Keratinocyte (primary cell): ENCODE measurements around the gene QRICH2. TPM values are rescaled to one million over a fixed set of nuclear protein-coding genes. Genes with fewer than 3 reads are reported as not detected.

Experiments
- DNase-seq: peaks from one replicate; pipeline ENCODE4 v3.0.0-alpha.2; 2011; ENCODE audit warnings: low read depth, missing footprints, low spot score
- FAIRE-seq: peaks from 2 replicates; lab custom pipeline; 2011; peaks lifted over from hg19 to GRCh38; lab: Jason Lieb, UNC
- H2AFZ ChIP-seq: 2 replicates; pipeline ENCODE4 v1.6.0; 2012; ENCODE audit warnings: low read length, control low read depth, inconsistent platforms; ENCODE audit not compliant: control insufficient read depth
- H3K27ac ChIP-seq: 2 replicates; pipeline ENCODE4 v1.5.1; 2011; ENCODE audit warnings: low read length; ENCODE audit not compliant: control insufficient read depth, insufficient read depth
- H3K27me3 ChIP-seq: 3 replicates; pipeline ENCODE4 v1.6.0; 2011; ENCODE audit warnings: low read length; ENCODE audit not compliant: control insufficient read depth, insufficient read depth; ENCODE audit errors: extremely low read depth
- H3K36me3 ChIP-seq, 2 experiments: 2 replicates in 1 of 2; 3 replicates in 1 of 2; pipeline ENCODE4 v1.5.1; 2011; ENCODE audit warnings: low read length in 2 of 2, mild to moderate bottlenecking in 1 of 2; ENCODE audit not compliant: control insufficient read depth in 2 of 2, insufficient read depth in 2 of 2; ENCODE audit errors: extremely low read depth in 1 of 2
- H3K4me1 ChIP-seq: 3 replicates; pipeline ENCODE4 v1.5.1; 2011; ENCODE audit warnings: low read length; ENCODE audit not compliant: control insufficient read depth, insufficient read depth; ENCODE audit errors: extremely low read depth
- H3K4me2 ChIP-seq: 3 replicates; pipeline ENCODE4 v1.6.0; 2011; ENCODE audit warnings: low read depth, low read length; ENCODE audit not compliant: control insufficient read depth, insufficient read depth; ENCODE audit errors: extremely low read depth
- H3K4me3 ChIP-seq, 3 experiments: fragments of 200-600 bp in 1 of 3; sonication (generic) in 1 of 3; 2 replicates in 2 of 3; 3 replicates in 1 of 3; pipeline ENCODE4 v1.5.1; 2011 to 2016; ENCODE audit warnings: low read length in 3 of 3, mild to moderate bottlenecking in 3 of 3, control low read depth in 2 of 3, inconsistent platforms in 1 of 3, low read depth in 1 of 3, mixed read lengths in 1 of 3, mixed run types in 1 of 3, moderate library complexity in 1 of 3; ENCODE audit not compliant: control insufficient read depth in 2 of 3, insufficient read depth in 2 of 3; ENCODE audit errors: extremely low read depth in 1 of 3
- H3K79me2 ChIP-seq: 2 replicates; pipeline ENCODE4 v1.6.0; 2012; ENCODE audit warnings: low read length; ENCODE audit not compliant: control insufficient read depth, insufficient read depth
- H3K9ac ChIP-seq: 3 replicates; pipeline ENCODE4 v1.6.0; 2011; ENCODE audit warnings: low read length; ENCODE audit not compliant: control insufficient read depth, insufficient read depth; ENCODE audit errors: extremely low read depth
- H3K9me1 ChIP-seq: 3 replicates; pipeline ENCODE4 v1.6.0; 2011; ENCODE audit warnings: low read length; ENCODE audit not compliant: control insufficient read depth, insufficient read depth; ENCODE audit errors: extremely low read depth
- H3K9me3 ChIP-seq: 2 replicates; pipeline ENCODE4 v1.5.1; 2012; ENCODE audit warnings: low read depth, low read length; ENCODE audit not compliant: control insufficient read depth
- H4K20me1 ChIP-seq: 3 replicates; pipeline ENCODE4 v1.6.0; 2011; ENCODE audit warnings: low read length; ENCODE audit not compliant: control insufficient read depth, insufficient read depth; ENCODE audit errors: extremely low read depth
- CTCF ChIP-seq, 3 experiments: IDR thresholded peaks in 1 of 3; conservative IDR thresholded peaks in 1 of 3; optimal IDR thresholded peaks in 1 of 3; 2 replicates in 2 of 3; 3 replicates in 1 of 3; pipeline versions ENCODE3 to v1.5.1; 2011; ENCODE audit warnings: low read length in 3 of 3, mild to moderate bottlenecking in 3 of 3, moderate library complexity in 2 of 3, control low read depth in 1 of 3, inconsistent platforms in 1 of 3; ENCODE audit not compliant: insufficient read depth in 2 of 3; ENCODE audit errors: extremely low read depth in 1 of 3
- EZH2 ChIP-seq: IDR thresholded peaks from one replicate; pipeline ENCODE4 v1.6.1; 2012; ENCODE audit warnings: inconsistent platforms, mild to moderate bottlenecking, low read length, moderate library complexity
- dilution Hi-C: fragments of 300-500 bp; cut with MboI; formaldehyde crosslinking; loops from one replicate; pipeline ENCODE4 v1.7.0; 2020; ENCODE audit warnings: low sequenced_read_pairs; ENCODE audit not compliant: extremely low pct_ligation_motif_present
- polyA plus RNA-seq, 5 experiments: library from polyadenylated mRNA; depleted of rRNA in 3 of 5; stranded (reverse) in 3 of 5; stranded (forward) in 1 of 5; unstranded in 1 of 5; fragments of >200 nt; gene quantifications; 1 replicate in 1 of 5; 2 replicates in 3 of 5; 3 replicates in 1 of 5; pipeline versions ENCODE4 v1.2.1 to v1.2.3, GENCODE V29; 2011 to 2012; ENCODE audit warnings: missing spikeins in 2 of 5, low read depth in 1 of 5, low replicate concordance in 1 of 5

The QRICH2 gene
- polyA plus RNA-seq, 1 donor (not counting 4 experiments of a cell fraction or from before 2014, with no cell fraction given) = 1.6 TPM

- no peaks in the 10 kb centered on the region for H3K36me3 ChIP-seq
- H3K79me2 ChIP-seq = no peaks in the 10 kb centered on the region
- H3K4me3 ChIP-seq = no peak overlapping the region
- H3K9me1 ChIP-seq = no peaks in the 10 kb centered on the region
- no peak overlapping the region for H3K4me2 ChIP-seq
- FAIRE-seq = no peak
- dilution Hi-C loops = no loop called here
- no peaks in the 10 kb centered on the region for H3K27me3 ChIP-seq
- H3K27ac ChIP-seq = no peak overlapping the region
- H3K9me3 ChIP-seq = no peaks in the 10 kb centered on the region
- peaks cover 12% of the 10 kb centered on the region for H3K4me1 ChIP-seq
- DNase-seq = no peak
- TF ChIP-seq CTCF (optimal IDR thresholded peaks at IDR 0.05 in 1 of 3, IDR thresholded peaks at IDR 0.05 in 1 of 3, conservative IDR thresholded peaks at IDR 0.05 in 1 of 3; ENCODE audit: extremely low read depth in 1 of 3, insufficient read depth in 2 of 3, low read length in 3 of 3) = no peak
- no peak for TF ChIP-seq EZH2
- H2AFZ ChIP-seq = no peak overlapping the region
- no peak overlapping the region for H3K9ac ChIP-seq
- H4K20me1 ChIP-seq = no peaks in the 10 kb centered on the region
Observed at GRCh38 chr17:76255801-76256429, 52.2 kb downstream of the QRICH2 start.

- no peaks in the 10 kb centered on the region for H3K36me3 ChIP-seq
- no peak for DNase-seq
- H3K4me2 ChIP-seq = no peak overlapping the region
- H2AFZ ChIP-seq = no peak overlapping the region
- no peaks in the 10 kb centered on the region for H3K9me3 ChIP-seq
- TF ChIP-seq CTCF (optimal IDR thresholded peaks at IDR 0.05 in 1 of 3, IDR thresholded peaks at IDR 0.05 in 1 of 3, conservative IDR thresholded peaks at IDR 0.05 in 1 of 3; ENCODE audit: extremely low read depth in 1 of 3, insufficient read depth in 2 of 3, low read length in 3 of 3) (no peak), EZH2 (no peak)
- H4K20me1 ChIP-seq = no peaks in the 10 kb centered on the region
- no peaks in the 10 kb centered on the region for H3K79me2 ChIP-seq
- H3K9ac ChIP-seq = no peak overlapping the region
- H3K27me3 ChIP-seq = no peaks in the 10 kb centered on the region
- dilution Hi-C loops = no loop called here
- FAIRE-seq = no peak
- peaks cover 12% of the 10 kb centered on the region for H3K4me1 ChIP-seq
- H3K9me1 ChIP-seq = no peaks in the 10 kb centered on the region
- H3K27ac ChIP-seq = no peak overlapping the region
- H3K4me3 ChIP-seq = no peak overlapping the region
Observed at GRCh38 chr17:76254275-76254674, 53.8 kb downstream of the QRICH2 start.
